ENCODE results near the gene LAMB1. TPM values are rescaled to one million over a fixed set of nuclear protein-coding genes. Genes with fewer than 3 reads are reported as not detected.

The LAMB1 gene
- total RNA-seq, 3 donors from 2014 or later = 82.0 to 165 (median 148) TPM

DNA sequence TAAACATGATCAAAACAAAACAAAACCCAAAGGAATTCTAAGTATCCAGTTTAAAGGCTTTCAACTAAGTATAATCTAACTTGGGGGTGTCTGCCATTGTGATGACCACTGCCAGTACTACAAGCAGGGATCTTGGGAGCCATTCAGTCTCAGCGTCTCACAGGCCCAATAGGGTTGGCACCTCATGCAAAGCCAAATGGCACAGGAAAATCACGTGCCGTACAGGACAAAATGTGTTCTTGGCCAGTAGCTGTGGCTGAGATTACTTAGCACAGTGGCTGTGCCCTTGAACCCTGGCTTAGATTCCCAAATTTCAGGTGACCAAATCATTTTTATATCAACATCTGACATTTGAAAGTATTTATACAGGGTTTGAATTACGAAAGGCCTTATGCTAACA is 62.0 kb downstream of the LAMB1 start:
- intact Hi-C loops (cut with DNase I, micrococcal nuclease) = no loop called here
- ATAC-seq (no peak), DNase-seq (no peak)
- no peak for TF ChIP-seq CTCF (IDR thresholded peaks at IDR 0.05)
- Histone ChIP-seq H3K4me3 (no peak overlapping the region), H3K4me1 (ENCODE audit: low read depth) (no peaks in the 10 kb centered on the region), H3K9me3 (no peaks in the 10 kb centered on the region), H3K36me3 (ENCODE audit: low read depth) (no peaks in the 10 kb centered on the region)

DNA sequence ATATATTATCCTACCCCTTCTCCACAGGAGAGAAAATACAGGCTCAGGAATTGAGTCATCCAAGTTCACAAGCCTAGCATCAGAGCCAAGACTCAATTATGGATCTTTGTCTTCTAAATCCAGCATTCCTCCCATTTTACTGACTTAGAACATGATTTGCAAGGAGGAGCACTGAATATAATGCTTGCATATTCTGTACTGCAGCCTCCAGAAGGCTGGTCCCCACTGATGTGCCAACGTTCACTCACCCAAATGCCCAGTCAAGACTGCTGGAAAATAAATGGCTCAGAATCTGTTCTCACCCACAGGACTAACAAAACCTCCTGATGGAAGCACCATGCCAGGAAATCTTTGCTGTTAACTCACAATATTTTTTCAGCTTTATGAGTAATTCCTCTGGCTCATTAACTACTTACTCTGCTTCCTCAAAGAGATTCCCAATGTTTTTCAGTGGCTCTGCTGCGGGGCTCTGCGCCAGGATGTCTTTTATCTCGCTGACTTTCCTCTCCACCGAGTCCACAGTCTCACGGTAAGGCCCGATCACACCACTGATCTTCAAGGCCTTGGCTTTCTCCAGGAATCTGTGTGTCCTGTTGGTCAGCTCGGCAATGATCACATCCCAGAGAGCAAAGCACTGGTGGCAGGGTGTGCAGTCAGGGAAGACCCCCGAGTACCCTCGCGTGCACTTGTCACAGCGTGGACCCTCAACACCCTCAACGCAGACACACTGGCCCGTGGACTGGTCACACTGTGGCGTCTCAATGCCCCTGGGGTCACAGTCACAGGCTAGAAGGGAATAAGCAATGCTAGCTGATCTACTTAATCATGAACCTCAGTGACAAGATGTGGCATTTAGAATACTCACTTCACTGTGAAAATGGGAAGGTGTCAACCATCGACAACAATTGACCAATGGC is 63.1 kb downstream of the LAMB1 start:
- H3K9me3 ChIP-seq = no peaks in the 10 kb centered on the region
- no peaks in the 10 kb centered on the region for H3K36me3 ChIP-seq (ENCODE audit: low read depth)
- intact Hi-C loops (cut with DNase I, micrococcal nuclease) = no loop called here
- no peak overlapping the region for H3K4me3 ChIP-seq
- no peaks in the 10 kb centered on the region for H3K4me1 ChIP-seq (ENCODE audit: low read depth)
- TF ChIP-seq CTCF (IDR thresholded peaks at IDR 0.05) = no peak
- DNase-seq (peak in 1 of 3 donors; percentile 60), ATAC-seq (peak; percentile 28)

GRCh38 chr7:107938456-107939250 is 64.3 kb downstream of the LAMB1 start:
- no peaks in the 10 kb centered on the region for H3K9me3 ChIP-seq
- no peak for ATAC-seq
- H3K4me1 ChIP-seq (ENCODE audit: low read depth) = no peaks in the 10 kb centered on the region
- intact Hi-C loops (cut with DNase I, micrococcal nuclease) = no loop called here
- no peaks in the 10 kb centered on the region for H3K36me3 ChIP-seq (ENCODE audit: low read depth)
- DNase-seq = peak in 1 of 3 donors; percentile 24
- no peak overlapping the region for H3K4me3 ChIP-seq
- TF ChIP-seq CTCF (IDR thresholded peaks at IDR 0.05) = no peak

DNA sequence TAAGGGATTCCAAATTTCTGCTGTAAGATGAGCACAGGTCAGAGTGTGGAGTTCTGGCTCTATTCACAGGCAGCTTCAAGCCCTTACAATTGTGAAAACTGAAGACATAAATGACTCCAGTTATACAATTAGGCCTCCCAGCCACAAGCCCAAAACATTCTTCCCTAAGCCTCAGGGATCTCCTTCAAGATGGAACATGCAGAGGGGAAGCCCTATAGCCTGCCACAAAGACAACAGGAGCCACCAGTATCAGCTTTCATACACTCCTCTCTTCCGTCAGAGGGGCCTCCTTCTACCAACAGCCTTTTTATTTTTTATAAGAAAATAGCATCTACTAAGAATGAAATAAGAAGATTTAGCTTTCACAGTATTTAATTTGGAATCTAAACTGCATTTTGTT is 65.4 kb downstream of the LAMB1 start:
- Histone ChIP-seq H3K4me1 (ENCODE audit: low read depth) (no peaks in the 10 kb centered on the region), H3K9me3 (no peaks in the 10 kb centered on the region), H3K36me3 (ENCODE audit: low read depth) (no peaks in the 10 kb centered on the region), H3K4me3 (no peak overlapping the region)
- DNase-seq (no peak), ATAC-seq (no peak)
- no peak for TF ChIP-seq CTCF (IDR thresholded peaks at IDR 0.05)
- intact Hi-C loops (cut with DNase I, micrococcal nuclease) = no loop called here

GRCh38 chr7:107936312-107936711 is 66.6 kb downstream of the LAMB1 start:
- H3K9me3 ChIP-seq = no peaks in the 10 kb centered on the region
- ATAC-seq (no peak), DNase-seq (no peak)
- no peaks in the 10 kb centered on the region for H3K36me3 ChIP-seq (ENCODE audit: low read depth)
- TF ChIP-seq CTCF (IDR thresholded peaks at IDR 0.05) = no peak
- intact Hi-C loops (cut with DNase I, micrococcal nuclease) = no loop called here
- no peaks in the 10 kb centered on the region for H3K4me1 ChIP-seq (ENCODE audit: low read depth)
- no peak overlapping the region for H3K4me3 ChIP-seq
